ENCODE data around the gene FRAS1. TPM values are rescaled to one million over a fixed set of nuclear protein-coding genes. Genes with fewer than 3 reads are reported as not detected.

FRAS1 gene
- total and polyA plus RNA-seq, 2 donors (not counting 3 experiments of a cell fraction or from before 2014, with no cell fraction given): 1.4 to 3.6 TPM

DNA sequence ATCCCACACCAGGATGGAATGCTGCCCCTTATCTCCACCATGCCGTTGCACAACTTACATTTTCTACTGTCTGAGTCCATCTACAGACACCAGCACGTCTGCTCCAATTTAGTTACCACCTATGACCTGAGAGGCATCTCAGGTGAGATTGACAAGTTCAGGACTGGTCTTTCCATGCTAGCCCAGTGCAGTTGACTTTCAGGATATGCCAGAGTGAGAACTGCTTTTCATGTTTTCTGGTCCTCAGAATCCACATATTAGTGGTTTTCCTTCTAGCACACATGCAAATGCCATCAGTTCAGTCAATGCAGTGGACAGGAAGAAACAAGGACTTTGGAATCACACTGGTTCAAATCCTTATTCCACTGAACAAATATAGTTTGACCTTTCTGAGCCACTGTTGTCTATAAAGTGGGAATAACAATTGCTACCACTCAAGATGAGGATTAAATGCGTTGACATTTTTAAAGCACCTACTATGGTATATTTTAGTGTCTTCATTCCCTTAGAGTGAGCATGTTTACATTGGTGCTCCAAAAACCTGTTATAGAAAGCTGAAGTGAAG is 456.4 kb downstream of the FRAS1 start:
- no peaks in the 10 kb centered on the region for H3K9me3 ChIP-seq (replicated peaks; ENCODE audit: control insufficient read depth, insufficient read depth, low read length)
- POLR2A ChIA-PET: no interaction called here
- no peaks in the 10 kb centered on the region for H3K27me3 ChIP-seq (ENCODE audit: control insufficient read depth in 2 of 2, insufficient read depth in 2 of 2, low read length in 2 of 2)
- DNase-seq (ENCODE audit: low read depth, low spot score): no peak
- FAIRE-seq: no peak
- no peak overlapping the region for H2AFZ ChIP-seq (ENCODE audit: low read depth, low read length)
- no TSS peak for BruUV-seq (replicated peaks)
- intact Hi-C loops (cut with micrococcal nuclease) (loop anchor here (10.0 kb wide), 1 partner anchor 689 kb away; no protein-coding TSS in a partner anchor), dilution Hi-C loops (cut with MboI; ENCODE audit: extremely low pct_ligation_motif_present, low sequenced_read_pairs) (no loop called here)
- CTCF ChIA-PET: interaction anchor here (1.3 to 5.8 kb wide), 2 partner anchors 9 to 519 kb away, joined by 6 to 29 read pairs; no protein-coding TSS in a partner anchor
- peaks cover 2% of the 10 kb centered on the region for H3K4me1 ChIP-seq (ENCODE audit: control insufficient read depth, extremely low read depth, insufficient read depth, low read length)
- no peaks in the 10 kb centered on the region for H3K9me1 ChIP-seq (replicated peaks; ENCODE audit: control insufficient read depth, extremely low read depth, insufficient read depth, low read length)
- H3K36me3 ChIP-seq (ENCODE audit: control insufficient read depth in 2 of 2, extremely low read depth in 1 of 2, insufficient read depth in 2 of 2, low read length in 2 of 2): no peaks in the 10 kb centered on the region
- TF ChIP-seq, protein P1, sequence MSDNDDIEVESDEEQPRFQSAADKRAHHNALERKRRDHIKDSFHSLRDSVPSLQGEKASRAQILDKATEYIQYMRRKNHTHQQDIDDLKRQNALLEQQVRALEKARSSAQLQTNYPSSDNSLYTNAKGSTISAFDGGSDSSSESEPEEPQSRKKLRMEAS (IDR thresholded peaks at IDR 0.05; ENCODE audit: insufficient read depth, insufficient read length): no peak
- TF ChIP-seq MYC (IDR thresholded peaks at IDR 0.05; ENCODE audit: low read depth, low read length) (no peak), FOS (IDR thresholded peaks at IDR 0.05; ENCODE audit: borderline replicate concordance, insufficient read depth, low read length) (no peak), POLR2A (IDR thresholded peaks at IDR 0.05; ENCODE audit: low read depth, low read length) (no peak), GATA2 (IDR thresholded peaks at IDR 0.05; ENCODE audit: insufficient read depth, insufficient read length, low read depth, low read length) (no peak)
- no peak overlapping the region for H3K27ac ChIP-seq (ENCODE audit: insufficient read depth, low read depth, low read length)
- H3K9ac ChIP-seq (replicated peaks; ENCODE audit: extremely low read depth, insufficient read depth, low read length): no peak overlapping the region
- H3K4me3 ChIP-seq (replicated peaks in 1 of 3; ENCODE audit: insufficient read depth in 1 of 3, low read depth in 1 of 3, low read length in 3 of 3): no peak overlapping the region
- no peaks in the 10 kb centered on the region for H4K20me1 ChIP-seq (replicated peaks; ENCODE audit: control insufficient read depth, extremely low read depth, insufficient read depth, low read length)
- no peak overlapping the region for H3K4me2 ChIP-seq (ENCODE audit: insufficient read depth, low read length)
- H3K79me2 ChIP-seq (ENCODE audit: control insufficient read depth, insufficient read depth, low read length): no peaks in the 10 kb centered on the region

DNA sequence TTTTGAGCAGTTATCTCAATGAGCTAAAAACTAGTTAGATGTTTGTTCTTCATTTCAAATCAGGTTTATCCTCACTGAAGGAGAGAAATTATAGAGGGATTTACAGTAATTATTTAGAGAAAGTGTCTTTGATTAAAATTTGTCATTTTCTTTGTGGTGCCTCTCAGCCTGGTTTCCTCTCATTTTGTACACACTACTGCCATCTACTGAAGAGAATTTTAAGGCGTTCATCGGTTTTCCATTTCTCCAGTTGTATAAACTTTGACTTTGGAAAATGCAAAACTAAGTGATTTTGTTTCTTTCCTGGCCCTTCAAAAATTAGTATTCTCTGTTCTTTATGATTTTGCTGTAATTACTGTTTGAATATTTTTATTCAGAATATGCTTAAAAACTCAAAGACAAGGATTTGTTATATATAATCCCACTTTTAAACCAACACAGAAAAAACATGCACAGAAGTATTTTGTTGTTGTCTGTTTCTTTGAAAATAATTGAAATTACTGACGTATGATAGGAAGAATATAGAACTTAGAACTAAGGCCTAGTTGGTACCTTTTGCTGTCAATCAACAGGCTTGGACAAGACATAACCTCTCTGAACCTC is 460.0 kb downstream of the FRAS1 start:
- ChIA-PET CTCF (interaction anchor here (1.8 to 5.8 kb wide), 3 partner anchors 458 to 557 kb away, joined by 6 to 29 read pairs (median 9); no protein-coding TSS in a partner anchor), POLR2A (no interaction called here)
- Histone ChIP-seq H3K4me2 (ENCODE audit: insufficient read depth, low read length) (no peak overlapping the region), H3K4me3 (replicated peaks in 1 of 3; ENCODE audit: insufficient read depth in 1 of 3, low read depth in 1 of 3, low read length in 3 of 3) (no peak overlapping the region), H3K36me3 (ENCODE audit: control insufficient read depth in 2 of 2, extremely low read depth in 1 of 2, insufficient read depth in 2 of 2, low read length in 2 of 2) (no peaks in the 10 kb centered on the region), H3K9ac (replicated peaks; ENCODE audit: extremely low read depth, insufficient read depth, low read length) (no peak overlapping the region), H3K9me3 (replicated peaks; ENCODE audit: control insufficient read depth, insufficient read depth, low read length) (no peaks in the 10 kb centered on the region), H3K79me2 (ENCODE audit: control insufficient read depth, insufficient read depth, low read length) (no peaks in the 10 kb centered on the region), H2AFZ (ENCODE audit: low read depth, low read length) (no peak overlapping the region), H3K27ac (ENCODE audit: insufficient read depth, low read depth, low read length) (no peak overlapping the region), H3K4me1 (ENCODE audit: control insufficient read depth, extremely low read depth, insufficient read depth, low read length) (peaks cover 8% of the 10 kb centered on the region), H3K27me3 (ENCODE audit: control insufficient read depth in 2 of 2, insufficient read depth in 2 of 2, low read length in 2 of 2) (no peaks in the 10 kb centered on the region), H4K20me1 (replicated peaks; ENCODE audit: control insufficient read depth, extremely low read depth, insufficient read depth, low read length) (no peaks in the 10 kb centered on the region), H3K9me1 (replicated peaks; ENCODE audit: control insufficient read depth, extremely low read depth, insufficient read depth, low read length) (no peaks in the 10 kb centered on the region)
- dilution Hi-C loops (cut with MboI; ENCODE audit: extremely low pct_ligation_motif_present, low sequenced_read_pairs): no loop called here
- intact Hi-C loops (cut with micrococcal nuclease): loop anchor here (1.0 to 10.0 kb wide), 6 partner anchors 52 to 692 kb away; no protein-coding TSS in a partner anchor
- TF ChIP-seq POLR2AphosphoS5 (IDR thresholded peaks at IDR 0.05; ENCODE audit: insufficient read depth, low read depth, low read length): no peak
- TF ChIP-seq, protein P2, sequence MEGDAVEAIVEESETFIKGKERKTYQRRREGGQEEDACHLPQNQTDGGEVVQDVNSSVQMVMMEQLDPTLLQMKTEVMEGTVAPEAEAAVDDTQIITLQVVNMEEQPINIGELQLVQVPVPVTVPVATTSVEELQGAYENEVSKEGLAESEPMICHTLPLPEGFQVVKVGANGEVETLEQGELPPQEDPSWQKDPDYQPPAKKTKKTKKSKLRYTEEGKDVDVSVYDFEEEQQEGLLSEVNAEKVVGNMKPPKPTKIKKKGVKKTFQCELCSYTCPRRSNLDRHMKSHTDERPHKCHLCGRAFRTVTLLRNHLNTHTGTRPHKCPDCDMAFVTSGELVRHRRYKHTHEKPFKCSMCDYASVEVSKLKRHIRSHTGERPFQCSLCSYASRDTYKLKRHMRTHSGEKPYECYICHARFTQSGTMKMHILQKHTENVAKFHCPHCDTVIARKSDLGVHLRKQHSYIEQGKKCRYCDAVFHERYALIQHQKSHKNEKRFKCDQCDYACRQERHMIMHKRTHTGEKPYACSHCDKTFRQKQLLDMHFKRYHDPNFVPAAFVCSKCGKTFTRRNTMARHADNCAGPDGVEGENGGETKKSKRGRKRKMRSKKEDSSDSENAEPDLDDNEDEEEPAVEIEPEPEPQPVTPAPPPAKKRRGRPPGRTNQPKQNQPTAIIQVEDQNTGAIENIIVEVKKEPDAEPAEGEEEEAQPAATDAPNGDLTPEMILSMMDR (IDR thresholded peaks at IDR 0.05; ENCODE audit: extremely low read depth in 1 of 2, insufficient read depth in 1 of 2, low read depth in 1 of 2, low read length in 2 of 2): peak; percentile 24 to 34
- FAIRE-seq (peak; percentile 83), DNase-seq (ENCODE audit: low read depth, low spot score) (peak; percentile 53)
- BruUV-seq (replicated peaks): no TSS peak

All from endothelial cell of umbilical vein (primary cell).